GM18873 (cell line): ENCODE results near the gene TPCN2.

Experiments
- ATAC-seq: cut with Tn5 transposase; IDR thresholded peaks from one replicate; pipeline ENCODE4 v1.9.1; 2021; ENCODE audit warnings: mild to moderate bottlenecking, moderate library complexity, moderate number of reproducible peaks; ENCODE audit not compliant: unreplicated experiment, low FRiP score

TPCN2 gene

DNA sequence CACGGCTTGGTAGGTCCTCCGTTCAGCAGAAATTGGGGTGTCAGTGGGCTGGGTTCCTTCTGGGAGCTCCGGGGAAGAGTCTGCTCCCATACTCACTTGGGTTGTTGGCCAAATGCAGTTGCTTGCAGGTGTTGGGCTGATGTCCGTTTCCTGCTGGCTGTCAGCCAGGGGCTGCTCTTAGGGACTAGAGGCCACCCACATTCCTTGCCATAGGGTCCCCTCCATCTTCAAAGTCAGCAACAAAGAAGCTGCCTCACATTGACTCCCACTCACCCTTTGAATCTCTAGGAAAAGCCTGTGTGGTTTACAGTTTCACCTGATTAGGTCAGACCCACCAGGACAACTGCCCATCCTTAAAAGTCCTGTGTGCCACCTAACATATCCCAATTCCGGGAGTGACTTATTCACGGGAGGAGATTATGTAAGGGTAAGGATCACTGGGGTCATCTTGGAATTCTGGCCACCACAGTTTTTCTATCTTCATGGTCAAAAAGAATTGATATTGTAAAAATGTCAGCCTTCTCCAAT lies 43.0 kb downstream of the TPCN2 start:
- ATAC-seq: no peak

- ATAC-seq: no peak
Observed at GRCh38 chr11:69092263-69092662, 43.5 kb downstream of the TPCN2 start.

DNA sequence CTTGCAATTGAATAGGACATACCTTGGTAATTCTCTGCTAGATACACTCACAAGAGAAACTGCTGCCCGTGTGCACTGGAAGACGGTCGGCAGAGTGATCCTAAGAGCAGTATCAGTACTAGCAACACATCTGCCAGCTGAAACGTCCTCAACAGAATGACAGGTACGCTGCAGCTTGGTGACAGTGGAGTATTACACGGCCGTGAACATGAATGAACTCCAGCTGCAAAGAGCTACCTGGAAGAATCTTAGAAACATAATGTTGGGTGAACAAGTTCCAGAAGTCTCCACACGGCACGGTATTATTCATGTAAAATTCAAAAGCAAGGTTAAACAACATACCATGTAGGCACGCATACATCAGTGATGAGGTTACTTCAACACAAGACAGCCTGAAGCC lies 44.4 kb downstream of the TPCN2 start:
- ATAC-seq: no peak

GRCh38 chr11:69094111-69094914 lies 45.6 kb downstream of the TPCN2 start:
- no peak for ATAC-seq

GRCh38 chr11:69094915-69095290 lies 46.2 kb downstream of the TPCN2 start:
- ATAC-seq: no peak

DNA sequence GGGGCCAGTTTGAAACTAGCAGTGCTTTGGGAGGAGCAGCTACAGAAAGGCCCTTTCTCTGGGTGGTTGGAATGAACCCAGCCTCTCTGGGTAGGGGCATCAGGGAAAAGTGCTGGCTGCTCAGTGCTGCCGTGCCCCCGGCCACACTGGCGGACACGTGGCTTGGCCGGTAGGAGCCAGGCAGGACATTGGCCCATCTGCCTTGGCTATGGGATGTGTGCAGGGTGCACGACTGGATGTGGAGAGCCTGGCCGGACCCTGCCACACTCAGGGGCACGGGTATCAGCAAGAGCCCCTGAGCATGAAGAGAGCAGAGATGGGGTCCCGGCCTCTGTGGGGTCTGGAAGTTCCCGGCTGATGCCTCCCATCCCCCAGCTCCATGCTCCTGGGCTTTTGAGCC lies 46.6 kb downstream of the TPCN2 start:
- ATAC-seq: no peak

DNA sequence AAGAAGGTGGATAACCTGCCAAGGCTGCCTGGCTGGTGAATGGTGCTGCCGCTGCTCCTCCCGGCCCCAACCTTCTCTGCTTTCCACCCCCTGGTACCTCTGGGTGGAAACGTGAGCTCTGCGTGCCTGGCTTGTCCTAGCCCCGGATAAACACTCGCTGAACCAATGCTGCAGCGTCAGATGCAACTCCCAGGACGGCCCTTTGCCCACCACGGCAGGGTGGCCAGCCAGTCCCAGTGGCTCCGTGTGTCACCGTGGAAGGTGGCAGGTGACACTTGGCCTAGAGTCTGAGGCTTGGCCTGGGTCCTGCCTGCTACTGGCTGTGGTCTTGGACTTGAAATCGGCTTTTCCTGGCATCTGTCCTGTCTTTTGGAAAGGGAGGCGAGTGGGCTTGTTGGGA lies 47.7 kb downstream of the TPCN2 start:
- no peak for ATAC-seq

DNA sequence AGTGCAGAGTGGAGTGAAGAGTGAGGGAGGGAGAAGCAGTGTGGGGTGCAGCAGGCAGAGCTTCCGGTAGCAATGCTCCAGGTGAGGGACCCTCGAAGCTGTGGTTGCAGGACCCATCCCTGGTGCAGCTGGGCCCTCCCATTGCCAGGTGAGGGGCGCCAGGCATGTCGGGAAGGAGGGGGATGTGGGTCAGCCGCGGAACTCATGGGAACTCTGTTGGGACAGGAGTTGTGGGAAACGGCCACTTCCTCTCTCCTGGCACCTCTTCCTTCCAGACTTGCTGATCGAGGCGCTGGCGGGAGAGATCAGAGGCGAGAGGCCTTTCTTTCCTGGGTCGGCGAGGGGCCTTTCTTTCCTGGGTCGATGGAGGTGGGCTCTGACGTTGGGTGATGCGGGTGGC lies 48.5 kb downstream of the TPCN2 start:
- ATAC-seq: no peak

- ATAC-seq: no peak
Observed at GRCh38 chr11:69099180-69099579, 50.4 kb downstream of the TPCN2 start.

DNA sequence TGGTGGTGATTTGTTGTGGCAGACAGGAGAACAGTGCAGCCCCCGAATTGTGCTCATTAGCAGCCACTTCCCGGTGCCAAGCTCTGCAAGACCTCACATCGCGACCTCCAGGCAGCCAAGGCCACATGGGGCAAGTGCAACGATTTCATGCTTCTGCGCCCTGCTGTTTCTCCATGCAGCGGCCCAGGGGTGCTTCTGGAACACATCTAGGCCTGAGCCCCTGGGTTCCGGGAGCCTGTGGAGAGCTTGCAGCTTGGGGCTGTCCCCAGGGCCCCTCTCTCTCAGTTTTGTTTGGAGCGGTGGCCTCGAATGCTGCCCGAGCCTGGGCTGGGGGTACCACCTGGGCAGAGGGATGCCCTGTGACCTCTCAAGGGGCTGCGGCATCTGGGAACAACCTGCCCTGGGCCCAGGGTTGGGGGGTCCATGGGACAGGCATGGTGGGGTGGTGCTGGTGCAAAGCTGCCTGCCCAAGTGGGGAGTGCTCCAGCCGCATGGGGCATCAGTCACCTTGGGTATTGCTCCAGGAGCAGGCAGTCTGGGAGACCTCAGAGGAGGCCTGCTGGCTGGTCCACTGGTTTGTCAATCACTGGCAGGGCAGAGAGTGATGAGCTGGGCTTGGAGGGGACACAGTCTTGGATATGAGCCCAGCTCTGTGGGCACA lies 51.9 kb downstream of the TPCN2 start:
- no peak for ATAC-seq

DNA sequence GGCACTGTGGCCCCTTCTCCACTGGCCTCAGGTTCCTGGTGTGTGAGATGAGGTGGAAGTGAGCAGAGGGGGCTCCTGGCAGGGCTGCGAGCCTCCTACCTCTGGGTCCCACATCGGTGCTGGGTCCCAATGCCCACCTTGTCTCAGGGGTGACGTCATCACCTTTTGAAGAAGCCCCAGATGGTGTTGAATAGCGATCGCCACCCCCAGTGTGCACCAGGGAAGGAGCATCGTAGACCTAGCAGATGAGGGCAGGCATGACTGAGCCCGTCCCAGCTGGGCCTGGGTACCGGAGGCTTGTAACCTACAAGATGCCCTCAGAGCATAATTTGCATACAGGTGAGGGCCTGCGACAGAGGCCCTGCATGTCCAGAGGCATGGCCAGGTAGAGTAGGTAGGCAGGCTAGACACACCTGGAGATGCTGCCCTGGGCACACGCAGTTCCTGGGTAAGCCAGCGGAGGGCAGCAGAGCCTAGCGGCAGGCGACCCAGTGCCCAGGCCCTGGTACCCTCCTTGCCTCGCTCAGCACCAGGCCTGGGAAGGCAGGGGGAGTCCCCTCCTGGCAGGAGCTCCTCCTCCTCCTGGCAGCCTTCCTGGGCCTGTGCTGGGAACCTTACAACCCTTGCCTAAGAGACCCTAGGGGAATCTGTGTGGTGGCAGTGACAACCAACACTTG lies 52.5 kb downstream of the TPCN2 start:
- no peak for ATAC-seq

DNA sequence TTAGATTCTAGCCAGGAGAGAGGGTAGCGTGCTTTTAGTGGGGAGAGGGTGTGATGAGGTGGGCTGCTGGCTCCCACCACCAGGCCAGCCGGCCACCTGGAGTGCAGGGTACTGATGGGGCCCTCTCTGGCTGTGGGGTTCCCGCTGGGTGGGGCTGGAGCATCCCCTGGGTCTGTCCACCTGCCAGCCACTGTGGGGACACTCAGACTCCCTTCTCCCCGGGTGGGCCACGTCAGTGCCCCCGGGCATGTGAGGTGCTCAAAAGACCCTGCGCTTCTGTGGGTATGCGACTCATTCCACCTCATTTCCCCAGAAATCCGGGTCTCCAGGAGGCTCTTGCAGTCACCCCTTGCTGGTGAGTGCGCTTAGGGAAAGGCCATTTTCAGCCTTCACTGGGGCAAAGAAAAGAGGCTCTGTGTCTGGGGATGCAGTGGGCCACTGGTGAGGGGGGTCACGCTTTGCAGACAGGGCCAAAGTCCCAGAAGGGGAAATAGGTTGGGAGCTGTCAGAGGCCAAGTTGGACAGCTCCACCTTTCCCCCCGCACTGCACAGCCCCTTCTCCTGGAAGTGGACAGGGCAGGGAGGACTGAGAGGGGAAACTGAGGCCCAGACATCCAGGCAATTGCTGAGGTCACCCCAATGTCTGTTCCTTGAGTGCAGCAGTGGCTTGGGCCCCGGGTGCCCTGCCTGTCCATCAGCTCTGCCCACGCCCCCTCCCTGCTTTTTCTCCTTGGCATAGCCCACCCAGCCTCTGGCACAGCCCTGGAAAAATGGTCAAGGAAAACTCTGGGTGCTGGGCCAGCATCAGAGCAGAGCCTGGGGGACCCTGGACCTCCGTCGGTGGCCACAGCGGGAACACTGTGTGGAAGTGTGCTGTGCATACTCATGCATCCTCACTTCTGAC lies 53.3 kb downstream of the TPCN2 start:
- ATAC-seq: no peak

DNA sequence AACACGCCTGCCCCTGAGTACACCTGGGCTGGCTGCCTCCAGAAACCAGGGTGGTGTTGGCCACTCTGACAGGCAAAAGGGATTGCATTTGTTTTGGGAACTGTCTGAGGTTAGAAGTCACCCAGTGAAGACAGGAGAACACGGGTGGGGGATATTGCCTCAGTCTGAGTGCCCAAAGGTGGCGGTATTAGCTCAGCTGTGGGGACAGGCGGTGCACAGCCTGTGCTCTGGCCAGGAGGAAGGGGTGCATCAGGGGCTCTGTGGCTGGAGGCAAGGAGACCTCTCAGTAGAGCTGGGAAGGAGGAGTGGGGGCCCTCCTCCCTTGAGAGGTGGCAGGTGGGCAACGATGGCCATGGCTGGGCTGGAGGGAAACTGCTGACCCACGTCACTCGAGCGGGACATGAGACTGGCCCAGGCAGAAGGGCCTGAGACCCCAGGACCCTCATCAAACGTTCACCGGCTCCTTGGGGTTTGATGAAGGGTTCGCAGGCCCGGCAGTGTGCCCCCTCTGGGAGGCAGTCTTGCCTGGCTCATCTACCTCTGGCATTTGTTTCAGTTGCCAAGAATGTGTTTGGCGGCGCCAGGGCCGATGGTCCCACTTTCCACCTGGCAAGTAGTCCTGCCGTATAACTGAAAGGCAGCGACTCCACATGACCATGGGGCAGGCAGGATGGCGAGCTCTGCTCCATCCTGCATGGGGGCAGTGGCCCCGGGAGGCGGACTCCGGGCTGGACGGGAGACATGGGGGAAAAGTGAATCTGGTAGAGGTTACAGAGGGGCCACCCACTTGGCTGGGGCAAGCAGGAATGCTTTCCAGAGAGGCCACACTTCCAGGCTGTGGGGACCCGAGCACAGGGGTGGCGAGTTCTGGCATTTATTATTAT lies 54.2 kb downstream of the TPCN2 start:
- no peak for ATAC-seq

GRCh38 chr11:69104212-69104855 lies 55.6 kb downstream of the TPCN2 start:
- no peak for ATAC-seq

DNA sequence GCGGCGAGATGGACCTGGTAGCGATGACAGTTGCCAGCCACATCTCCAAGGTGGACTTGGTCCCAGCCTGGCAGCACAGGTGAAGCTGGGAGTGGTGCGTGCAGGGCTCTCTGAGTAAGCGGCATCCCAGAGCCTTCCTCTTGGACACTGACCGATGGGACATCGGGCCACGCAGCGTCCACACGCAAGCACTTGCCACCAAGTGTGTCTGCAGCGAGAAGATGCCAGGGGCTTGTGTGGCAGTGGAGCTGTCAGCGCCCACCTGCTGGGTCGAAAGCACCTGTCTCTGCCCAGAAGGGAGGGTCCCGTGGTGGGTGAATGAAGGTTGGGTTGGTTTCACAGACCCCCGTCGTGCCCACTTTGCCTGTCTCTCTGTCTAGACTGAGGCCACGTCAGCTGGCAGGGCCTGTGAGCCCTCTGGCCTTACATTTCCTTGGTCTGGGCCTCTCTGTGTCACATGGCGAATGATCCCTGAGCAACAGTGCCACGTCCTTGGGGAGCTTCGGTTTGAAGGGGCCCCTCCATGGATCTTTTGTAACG lies 56.2 kb downstream of the TPCN2 start:
- no peak for ATAC-seq

- ATAC-seq: no peak
Observed at GRCh38 chr11:69105461-69106030, 56.8 kb downstream of the TPCN2 start.

- no peak for ATAC-seq
Observed at GRCh38 chr11:69106031-69106811, 57.5 kb downstream of the TPCN2 start.

DNA sequence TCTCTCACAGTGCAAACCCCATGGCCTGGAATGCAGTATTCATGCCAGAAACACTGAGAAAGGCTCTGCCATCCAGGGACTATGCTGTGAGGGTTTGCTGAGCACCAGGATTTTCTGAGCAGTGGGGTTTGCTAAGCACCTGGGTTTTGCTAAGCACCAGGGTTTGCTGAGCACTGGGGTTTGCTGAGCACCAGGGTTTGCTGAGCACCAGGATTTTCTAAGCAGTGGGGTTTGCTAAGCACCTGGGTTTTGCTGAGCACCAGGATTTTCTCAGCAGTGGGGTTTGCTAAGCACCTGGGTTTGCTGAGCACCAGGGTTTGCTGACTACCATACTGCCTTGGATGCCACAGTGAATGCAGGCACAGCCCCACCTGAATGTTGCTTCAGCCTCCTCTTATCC lies 58.7 kb downstream of the TPCN2 start:
- no peak for ATAC-seq
